GM15510 (cell line): ENCODE measurements around the gene FIS1.

ENCODE experiments used
- POLR2A ChIP-seq: IDR thresholded peaks from 3 replicates; pipeline ENCODE4 v1.6.1; 2011; ENCODE audit warnings: borderline replicate concordance; ENCODE audit not compliant: insufficient read length; ENCODE audit errors: extremely low read depth

The FIS1 gene

DNA sequence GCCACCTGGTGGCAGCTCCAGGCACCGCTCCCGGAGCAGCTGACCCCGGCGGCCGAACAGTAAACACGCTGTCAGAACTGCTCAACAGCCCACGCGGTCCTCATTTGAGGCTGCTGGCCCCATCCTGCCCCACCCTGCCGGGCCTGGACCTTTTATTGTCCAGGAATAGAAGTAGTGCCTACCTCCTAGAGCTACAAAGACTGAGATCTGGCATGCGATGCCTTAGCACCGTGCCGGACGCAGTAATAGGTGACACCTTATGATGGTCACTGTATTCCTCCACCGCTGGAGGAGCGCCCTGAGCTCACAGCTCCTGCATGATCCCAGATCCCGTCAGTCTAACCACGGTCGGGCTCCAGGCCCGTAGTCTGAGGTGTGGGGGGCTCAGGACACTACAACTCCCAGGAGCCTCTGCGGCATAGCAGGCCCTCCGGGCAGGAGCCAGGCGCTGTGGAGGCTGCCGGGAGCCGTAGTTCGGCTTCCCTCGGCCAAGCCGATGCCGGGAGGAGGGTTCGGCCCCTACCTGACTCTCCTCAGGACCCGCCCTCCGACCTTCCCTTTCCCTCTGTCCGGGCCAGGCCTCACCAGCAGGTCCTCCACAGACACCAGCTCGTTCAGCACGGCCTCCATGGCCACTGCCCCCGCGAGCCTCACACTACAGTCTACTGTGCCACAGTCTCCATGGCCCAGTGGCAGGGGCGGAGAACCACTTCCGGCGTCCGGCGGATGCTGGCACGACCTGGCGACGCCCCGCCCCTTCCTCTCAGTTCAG lies at the start of gene FIS1:
TSS of gene FIS1 (minus strand) at position 707 of the 772 bp plus-strand sequence. CDS start at position 630, 77 bp downstream.
- peak; percentile 76 for TF ChIP-seq POLR2A

DNA sequence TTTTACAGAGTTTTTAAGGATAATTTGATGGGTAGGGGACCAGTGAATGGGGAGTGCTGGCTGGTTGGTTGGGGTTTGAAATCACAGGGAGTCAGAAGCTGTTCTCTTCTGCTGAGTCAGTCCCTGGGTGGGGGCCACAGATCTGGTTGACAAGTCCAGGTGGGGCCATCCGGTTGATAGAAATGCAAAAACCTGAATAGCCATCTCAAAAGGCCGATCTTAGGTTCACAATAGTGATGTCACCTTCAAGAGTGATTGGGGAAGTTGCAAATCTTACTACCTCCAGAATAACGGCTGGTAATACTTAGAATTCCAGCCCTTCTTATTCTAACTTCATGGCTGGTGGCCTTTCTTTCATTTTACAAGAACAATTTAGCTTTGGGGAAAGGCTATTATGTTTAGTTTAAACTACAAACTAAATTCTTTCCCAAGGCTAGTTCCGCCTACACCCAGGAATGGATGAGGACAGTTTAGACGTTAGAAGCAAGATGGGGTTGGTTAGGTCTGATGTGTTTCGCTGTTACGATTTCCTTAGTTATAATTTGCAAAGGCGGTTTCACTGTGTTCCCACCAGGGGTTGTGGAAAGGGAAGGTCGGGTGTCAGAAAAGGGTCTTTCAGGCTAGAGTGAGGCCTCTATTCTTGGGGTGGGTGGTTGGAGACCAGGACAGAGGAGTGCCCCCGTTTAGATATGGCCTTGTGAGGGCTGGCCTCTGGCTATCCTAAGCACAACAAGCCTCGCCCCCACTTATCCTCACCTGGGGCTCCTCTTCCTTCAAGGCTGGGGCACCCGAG lies 49.4 kb upstream of the FIS1 start:
- no peak for TF ChIP-seq POLR2A

DNA sequence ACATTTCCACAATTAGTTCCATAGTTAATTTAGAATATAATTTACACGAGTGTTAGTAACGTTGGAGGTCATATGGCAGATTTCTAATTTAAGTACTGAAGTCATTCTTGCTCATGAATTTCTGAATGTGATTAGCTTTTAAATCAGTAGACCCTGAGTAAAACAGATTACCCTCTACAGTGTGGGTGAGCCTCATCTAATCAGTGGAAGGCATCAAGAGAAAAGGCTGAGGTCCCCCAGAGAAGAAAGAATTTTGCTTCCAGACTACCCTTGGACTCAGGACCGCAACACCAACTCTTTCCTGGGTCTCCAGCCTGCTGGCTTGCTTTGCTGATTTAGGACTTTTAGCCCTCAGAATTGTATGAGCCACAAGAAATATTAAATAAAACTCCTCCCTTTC lies 43.6 kb upstream of the FIS1 start:
- TF ChIP-seq POLR2A: no peak

DNA sequence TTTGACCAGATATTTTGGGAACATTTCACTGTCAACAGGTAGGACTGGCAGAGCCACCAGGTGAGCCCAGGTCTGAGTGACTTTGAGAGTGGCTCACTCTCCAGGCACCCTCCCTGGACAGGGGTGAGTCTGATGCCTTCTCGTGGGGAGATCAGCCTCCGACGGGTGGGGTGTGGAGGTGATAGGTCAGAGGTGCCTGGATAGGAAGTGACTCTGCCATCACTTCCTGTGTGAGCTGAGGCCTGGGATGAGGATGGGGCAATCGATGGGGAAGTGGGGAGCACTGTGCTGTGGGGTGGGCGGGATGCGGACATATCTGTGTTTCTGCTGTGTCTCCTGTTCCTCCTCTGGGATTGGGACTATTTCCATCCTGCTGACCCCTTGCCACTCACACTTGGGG lies 42.2 kb upstream of the FIS1 start:
- no peak for TF ChIP-seq POLR2A

DNA sequence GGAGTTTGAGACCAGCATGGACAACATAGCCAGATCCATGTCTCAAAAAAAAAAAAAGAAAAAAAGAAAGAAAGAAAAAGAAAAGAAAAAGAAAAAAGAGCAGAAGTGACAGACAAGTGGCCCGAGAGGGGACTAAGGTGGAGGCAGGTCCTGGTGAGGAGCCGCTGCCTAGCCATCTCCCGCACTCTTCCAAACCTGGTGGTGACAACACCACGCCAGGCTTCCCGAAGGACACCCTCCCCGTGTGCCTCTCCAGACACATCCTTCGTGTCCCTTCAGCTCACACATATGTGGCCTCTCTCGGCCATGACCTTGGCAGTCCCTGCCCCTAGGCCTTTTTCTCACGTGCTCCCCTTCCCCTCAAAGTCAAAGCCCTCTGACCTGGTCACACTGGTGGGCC lies 40.3 kb upstream of the FIS1 start:
- TF ChIP-seq POLR2A: no peak

DNA sequence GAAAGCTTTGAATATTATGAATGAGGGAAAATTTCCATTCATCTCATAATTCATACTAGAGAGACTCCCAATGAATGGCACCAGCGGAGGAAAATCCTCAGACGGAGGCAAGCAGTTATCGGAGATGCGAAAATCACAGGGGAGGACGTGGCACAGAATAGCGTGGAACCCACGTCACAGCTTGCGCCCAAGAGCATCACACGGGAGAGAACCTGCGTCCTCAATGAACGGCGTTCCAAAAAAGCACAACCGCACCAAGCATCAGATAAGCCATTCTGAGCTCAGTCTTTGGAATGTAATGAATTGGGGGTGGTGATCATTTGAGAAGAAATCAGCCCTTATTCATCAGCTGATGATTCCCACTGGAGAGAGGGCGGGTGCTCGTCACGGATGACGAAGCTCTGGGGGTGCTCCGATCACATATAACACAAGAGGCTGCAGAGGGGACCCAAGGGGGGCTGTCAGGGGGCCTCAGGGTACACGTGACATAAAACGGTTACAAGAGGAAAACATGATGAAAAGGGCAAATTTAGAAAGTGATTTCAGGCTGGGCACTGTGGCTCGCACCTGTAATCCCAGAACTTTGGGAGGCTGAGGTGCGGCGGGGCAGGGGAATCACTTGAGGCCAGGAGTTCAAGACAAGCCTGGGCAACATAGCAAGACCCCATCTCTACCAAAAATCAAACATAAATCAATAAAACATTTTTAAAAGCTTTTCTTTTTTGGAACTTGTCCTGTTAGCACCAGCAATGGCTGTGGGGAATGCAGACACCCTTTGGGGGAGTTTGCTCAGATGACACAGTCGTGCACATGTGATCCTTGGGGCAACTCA lies 33.8 kb upstream of the FIS1 start:
- no peak for TF ChIP-seq POLR2A

DNA sequence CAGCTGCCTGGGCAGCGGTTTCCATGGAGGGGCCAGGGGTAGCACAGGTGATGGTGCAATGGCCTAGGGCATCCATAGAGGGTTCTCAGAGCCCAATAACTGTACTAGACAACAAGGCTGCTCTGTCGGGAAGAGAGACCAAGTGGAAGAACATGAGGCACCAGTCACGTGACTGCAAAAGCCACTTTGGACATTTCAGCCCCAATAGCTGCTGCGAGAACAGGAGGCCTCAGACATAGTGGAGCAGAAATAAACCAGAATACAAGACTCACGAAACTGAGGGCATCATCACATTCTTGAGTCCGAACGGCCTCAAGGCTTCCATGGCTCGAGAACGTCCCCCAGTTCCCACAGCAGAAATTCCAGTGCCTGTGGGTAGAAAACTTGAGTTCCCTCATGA lies 32.3 kb upstream of the FIS1 start:
- TF ChIP-seq POLR2A: no peak

DNA sequence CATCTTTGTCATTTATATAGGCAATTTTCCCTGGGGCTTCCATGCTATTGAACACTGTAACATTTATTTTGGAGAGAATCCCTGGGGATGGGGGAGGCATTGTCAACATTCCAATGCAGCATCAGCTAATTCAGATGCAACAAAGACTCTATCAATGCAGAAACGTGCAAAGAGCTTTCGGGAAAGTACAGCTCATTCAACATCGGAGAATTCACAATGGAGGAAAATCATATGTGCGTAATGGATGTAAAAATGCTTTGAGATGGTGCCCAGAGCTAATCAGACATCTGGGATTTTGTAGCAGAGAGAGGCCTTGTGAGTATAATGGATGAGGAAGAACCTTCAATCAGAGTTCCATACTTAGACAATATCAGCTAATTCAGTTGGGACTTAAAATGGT lies 28.3 kb upstream of the FIS1 start:
- TF ChIP-seq POLR2A: no peak

DNA sequence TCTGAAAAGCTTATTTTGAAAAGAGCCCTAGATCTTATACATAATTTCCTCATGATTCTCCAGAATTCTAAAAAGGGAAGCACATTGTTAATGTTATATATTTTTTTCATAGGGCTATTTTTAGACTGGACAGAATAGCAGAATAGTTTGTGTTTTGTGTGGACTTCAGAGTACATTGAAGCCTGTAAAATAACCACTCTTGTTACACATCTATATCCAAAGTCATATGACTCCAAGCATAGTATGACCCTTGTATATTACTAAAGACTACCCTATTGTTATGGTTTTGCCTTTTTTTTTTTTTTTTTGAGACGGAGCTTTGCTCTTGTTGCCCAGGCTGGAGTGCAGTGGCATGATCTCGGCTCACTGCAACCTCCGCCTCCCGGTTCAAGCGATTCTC lies 26.1 kb upstream of the FIS1 start:
- TF ChIP-seq POLR2A: no peak

DNA sequence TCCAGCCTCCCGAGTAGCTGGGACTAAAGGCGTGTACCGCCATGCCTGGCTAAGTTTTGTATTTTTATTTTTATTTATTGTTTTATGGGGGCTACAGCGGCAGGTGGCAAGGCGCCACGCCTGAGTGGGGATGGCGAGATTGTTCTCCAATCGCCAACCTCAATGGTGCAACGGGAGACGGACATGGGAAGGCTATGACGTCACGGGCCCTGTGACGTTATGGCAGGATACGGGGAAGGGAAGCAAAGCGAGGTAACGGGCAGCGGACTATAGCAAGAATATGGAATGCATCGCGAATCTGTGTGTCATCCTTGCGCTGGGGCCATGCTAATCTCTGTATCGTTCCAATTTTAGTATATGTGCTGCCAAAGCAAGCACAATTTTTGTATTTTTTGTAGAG lies 24.8 kb upstream of the FIS1 start:
- TF ChIP-seq POLR2A: no peak

DNA sequence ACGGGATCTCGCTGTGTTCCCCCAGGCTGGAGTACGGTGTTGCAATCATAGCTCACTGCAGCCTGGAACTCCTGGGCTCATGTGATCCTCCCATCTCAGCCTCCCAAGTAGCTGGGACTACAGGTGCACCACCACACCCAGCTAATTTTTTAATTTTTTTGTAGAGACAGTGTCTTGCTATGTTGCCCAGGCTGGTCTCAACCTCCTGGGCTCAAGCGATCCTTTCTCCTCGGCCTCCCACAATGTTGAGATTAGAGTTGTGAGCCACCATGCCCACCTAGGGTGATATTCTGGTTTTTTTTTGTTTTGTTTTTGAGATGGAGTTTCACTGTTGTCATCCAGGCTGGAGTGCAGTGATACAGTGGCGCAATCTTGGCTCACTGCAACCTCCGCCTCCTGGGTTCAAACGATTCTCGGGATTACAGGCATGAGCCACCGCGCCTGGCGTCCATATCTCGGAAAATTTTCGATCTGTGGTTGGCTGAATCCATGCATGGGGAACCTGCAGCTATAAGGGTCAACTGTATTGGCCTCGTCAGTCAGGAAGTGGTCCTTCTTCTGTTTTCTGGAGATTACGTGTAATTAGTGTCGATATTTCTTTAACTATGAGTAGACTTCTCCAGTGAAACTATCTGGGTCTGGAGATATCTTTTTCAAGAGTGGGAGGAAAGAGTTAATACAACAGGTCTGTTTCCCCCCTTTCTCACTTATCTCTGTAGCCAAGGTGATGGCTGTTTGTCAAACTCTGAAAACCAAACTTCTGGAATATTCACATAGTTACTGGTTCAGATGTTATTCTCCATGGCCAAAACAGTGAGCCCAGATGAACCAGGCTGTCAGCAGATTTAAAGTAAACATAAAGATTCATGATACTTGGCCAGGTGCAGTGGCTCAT lies 21.0 kb upstream of the FIS1 start:
- TF ChIP-seq POLR2A: no peak

DNA sequence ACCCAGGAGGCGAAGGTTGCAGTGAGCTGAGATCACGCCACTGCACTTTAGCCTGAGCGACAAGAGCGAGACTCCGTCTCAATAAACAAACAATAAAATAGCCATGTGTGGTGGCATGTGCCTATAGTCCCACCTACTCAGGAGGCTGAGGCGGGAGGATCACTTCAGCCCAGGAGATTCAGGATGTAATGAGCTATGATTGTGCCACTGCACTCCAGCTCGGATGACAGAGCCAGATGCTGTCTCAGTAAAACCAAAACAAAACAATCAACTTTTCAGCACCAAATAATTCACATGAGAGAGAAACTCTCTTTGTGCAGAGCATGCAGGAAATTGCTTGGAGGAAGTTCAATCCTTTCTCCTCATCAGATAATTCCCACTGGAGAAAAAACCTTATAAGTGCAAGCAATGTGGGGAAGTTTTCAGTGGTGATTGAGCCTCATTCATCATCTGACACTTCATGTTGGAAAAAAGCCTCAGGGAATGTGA lies 13.4 kb upstream of the FIS1 start:
- no peak for TF ChIP-seq POLR2A

DNA sequence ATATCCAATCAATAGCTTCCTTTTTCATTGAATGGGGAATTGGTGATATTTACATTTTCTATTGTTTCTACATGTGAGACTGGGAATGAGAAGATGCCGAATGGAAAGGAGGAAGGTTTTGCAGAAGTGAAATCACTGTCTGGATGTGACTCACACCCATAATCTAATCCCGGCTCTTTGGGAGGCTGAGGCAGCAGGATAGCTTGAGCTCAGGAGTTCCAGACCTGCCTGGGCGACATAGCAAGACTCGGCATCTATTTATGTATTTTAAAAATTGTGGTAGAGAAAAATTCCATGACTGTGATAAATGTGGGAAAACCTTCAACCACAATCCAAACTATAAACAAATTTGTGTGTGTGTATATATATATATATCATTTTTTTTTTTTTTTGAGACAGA lies 10.9 kb upstream of the FIS1 start:
- no peak for TF ChIP-seq POLR2A
